Mesenchymal stem cell (in vitro differentiated cells and primary cell): Measurements from ENCODE around the gene IRS1.

Experiments
- DNase-seq: peaks from one replicate; pipeline ENCODE4 v3.0.0-alpha.2; 2013
- H2AFZ ChIP-seq: one replicate; pipeline ENCODE4 v1.6.1; 2013; ENCODE audit warnings: low read depth, mild to moderate bottlenecking, control low read depth, inconsistent platforms, low read length, moderate library complexity
- H2AK5ac ChIP-seq: 2 replicates; pipeline ENCODE4 v1.6.1; 2013; ENCODE audit warnings: low read length, moderate library complexity, mild to moderate bottlenecking, inconsistent platforms; ENCODE audit not compliant: severe bottlenecking
- H2BK120ac ChIP-seq: one replicate; pipeline ENCODE4 v1.6.1; 2013; ENCODE audit warnings: low read depth, mild to moderate bottlenecking, inconsistent platforms, low read length, moderate library complexity
- H2BK12ac ChIP-seq, 2 experiments: one replicate each; pipeline ENCODE4 v1.6.1; 2013; ENCODE audit warnings: inconsistent platforms in 2 of 2, low read length in 2 of 2, mild to moderate bottlenecking in 2 of 2, moderate library complexity in 2 of 2, control low read depth in 1 of 2
- H2BK15ac ChIP-seq: one replicate; pipeline ENCODE4 v1.6.1; 2013; ENCODE audit warnings: mild to moderate bottlenecking, low read depth, inconsistent platforms; ENCODE audit not compliant: poor library complexity, severe bottlenecking
- H2BK5ac ChIP-seq: 2 replicates; pipeline ENCODE4 v1.6.1; 2013; ENCODE audit warnings: low read depth, mild to moderate bottlenecking, low read length, control low read depth, inconsistent platforms; ENCODE audit not compliant: poor library complexity, severe bottlenecking
- H3K14ac ChIP-seq, 2 experiments: one replicate each; pipeline ENCODE4 v1.6.1; 2013; ENCODE audit warnings: inconsistent platforms in 2 of 2, low read length in 2 of 2, control low read depth in 1 of 2, mild to moderate bottlenecking in 1 of 2, moderate library complexity in 1 of 2
- H3K18ac ChIP-seq, 2 experiments: one replicate each; pipeline ENCODE4 v1.6.1; 2013; ENCODE audit warnings: inconsistent platforms in 2 of 2, low read length in 2 of 2, control low read depth in 1 of 2, low read depth in 1 of 2, mild to moderate bottlenecking in 1 of 2
- H3K23ac ChIP-seq, 2 experiments: one replicate each; pipeline ENCODE4 v1.6.1; 2013; ENCODE audit warnings: inconsistent platforms in 2 of 2, low read length in 2 of 2, mild to moderate bottlenecking in 2 of 2, moderate library complexity in 2 of 2, control low read depth in 1 of 2
- H3K27ac ChIP-seq: 2 replicates; pipeline ENCODE4 v1.5.1; 2013; ENCODE audit warnings: mild to moderate bottlenecking, moderate library complexity, low read length, control low read depth, inconsistent platforms; ENCODE audit not compliant: poor library complexity, severe bottlenecking
- H3K27me3 ChIP-seq, 2 experiments: 2 replicates each; pipeline versions ENCODE4 v1.6.1 to v1.7.0; 2013; ENCODE audit warnings: low read length in 2 of 2, mild to moderate bottlenecking in 2 of 2, moderate library complexity in 2 of 2, control low read depth in 1 of 2, inconsistent platforms in 1 of 2; ENCODE audit not compliant: control insufficient read depth in 1 of 2, insufficient read depth in 1 of 2
- H3K36me3 ChIP-seq, 2 experiments: 2 replicates each; pipeline versions ENCODE4 v1.6.1 to v1.7.0; 2013; ENCODE audit warnings: low read length in 2 of 2, control low read depth in 1 of 2, inconsistent platforms in 1 of 2, low read depth in 1 of 2, mild to moderate bottlenecking in 1 of 2; ENCODE audit not compliant: insufficient read depth in 2 of 2, control insufficient read depth in 1 of 2
- H3K4ac ChIP-seq, 2 experiments: one replicate each; pipeline ENCODE4 v1.6.1; 2013; ENCODE audit warnings: inconsistent platforms in 2 of 2, low read length in 2 of 2, mild to moderate bottlenecking in 2 of 2, moderate library complexity in 2 of 2, control low read depth in 1 of 2, low read depth in 1 of 2
- H3K4me1 ChIP-seq: 2 replicates; pipeline ENCODE4 v1.6.1; 2013; ENCODE audit warnings: low read depth, low read length, control low read depth; ENCODE audit not compliant: control insufficient read depth, insufficient read depth
- H3K4me2 ChIP-seq: 2 replicates; pipeline ENCODE4 v1.6.1; 2013; ENCODE audit warnings: low read length, mild to moderate bottlenecking, inconsistent platforms; ENCODE audit not compliant: poor library complexity, severe bottlenecking
- H3K4me3 ChIP-seq, 2 experiments: 2 replicates each; pipeline versions ENCODE4 v1.5.1 to v1.7.0; 2013; ENCODE audit warnings: low read length in 2 of 2, mild to moderate bottlenecking in 2 of 2, control low read depth in 1 of 2, low read depth in 1 of 2; ENCODE audit not compliant: insufficient read depth in 1 of 2
- H3K79me1 ChIP-seq: replicated peaks from 2 replicates; pipeline ENCODE4 v1.6.1; 2013; ENCODE audit warnings: mild to moderate bottlenecking, control low read depth, low read length, inconsistent platforms; ENCODE audit not compliant: poor library complexity, severe bottlenecking
- H3K9ac ChIP-seq: 2 replicates; pipeline ENCODE4 v1.7.0; 2013; ENCODE audit warnings: mild to moderate bottlenecking, low read length, moderate library complexity
- H3K9me3 ChIP-seq: 2 replicates; pipeline ENCODE4 v1.7.0; 2013; ENCODE audit warnings: mild to moderate bottlenecking, low read length; ENCODE audit not compliant: control insufficient read depth
- H4K8ac ChIP-seq: one replicate; pipeline ENCODE4 v1.6.1; 2013; ENCODE audit warnings: inconsistent platforms, mild to moderate bottlenecking, low read length, moderate library complexity
- H4K91ac ChIP-seq: one replicate; pipeline ENCODE4 v1.6.1; 2013; ENCODE audit warnings: mild to moderate bottlenecking, low read length, inconsistent platforms
- WGBS: methylation state at CpG from one replicate; pipeline ENCODE4 v1.1.7; 2013; ENCODE audit warnings: mixed read lengths; 5-methylcytosine and 5-hydroxymethylcytosine counted together

IRS1 gene

GRCh38 chr2:226742347-226742746 lies 57.3 kb downstream of the IRS1 start:
- no peak overlapping the region for H3K18ac ChIP-seq
- H3K36me3 ChIP-seq, result peaks cover 2 to 11% of the 10 kb centered on the region in 2 experiments
- peaks cover 4% of the 10 kb centered on the region for H3K4me1 ChIP-seq
- no peaks in the 10 kb centered on the region for H3K27me3 ChIP-seq
- H3K4me3 ChIP-seq, result peak overlapping the region in 1 of 2 experiments; percentile 1
- H3K4ac ChIP-seq, result no peak overlapping the region
- no peak for DNase-seq
- no peak overlapping the region for H3K23ac ChIP-seq
- H3K27ac ChIP-seq, result no peak overlapping the region
- no peak overlapping the region for H4K91ac ChIP-seq
- no peak overlapping the region for H3K14ac ChIP-seq
- no peak overlapping the region for H4K8ac ChIP-seq
- H2BK5ac ChIP-seq, result no peak overlapping the region
- H3K9ac ChIP-seq, result peak overlapping the region; percentile 61
- H2AFZ ChIP-seq, result no peak overlapping the region
- no peak overlapping the region for H2BK12ac ChIP-seq
- no peak overlapping the region for H2BK15ac ChIP-seq
- H3K79me1 ChIP-seq, result peaks cover 40% of the 10 kb centered on the region
- no peak overlapping the region for H3K4me2 ChIP-seq
- no peak overlapping the region for H2BK120ac ChIP-seq
- WGBS, result 97% methylated on average over 5 of the region's 5 CpGs
- no peaks in the 10 kb centered on the region for H3K9me3 ChIP-seq
- H2AK5ac ChIP-seq, result no peak overlapping the region

- no peak overlapping the region for H3K18ac ChIP-seq
- no peaks in the 10 kb centered on the region for H3K9me3 ChIP-seq
- H3K4me2 ChIP-seq, result no peak overlapping the region
- H4K8ac ChIP-seq, result no peak overlapping the region
- H3K4ac ChIP-seq, result no peak overlapping the region
- H3K4me3 ChIP-seq, result no peak overlapping the region
- no peak overlapping the region for H3K14ac ChIP-seq
- H4K91ac ChIP-seq, result no peak overlapping the region
- no peak overlapping the region for H2BK120ac ChIP-seq
- DNase-seq, result no peak
- H2BK12ac ChIP-seq, result no peak overlapping the region
- no peaks in the 10 kb centered on the region for H3K27me3 ChIP-seq
- H2AK5ac ChIP-seq, result no peak overlapping the region
- H3K79me1 ChIP-seq, result peaks cover 33% of the 10 kb centered on the region
- H3K23ac ChIP-seq, result no peak overlapping the region
- H2BK5ac ChIP-seq, result no peak overlapping the region
- H3K9ac ChIP-seq, result no peak overlapping the region
- WGBS, result 73% methylated on average over 3 of the region's 3 CpGs
- no peak overlapping the region for H2BK15ac ChIP-seq
- no peak overlapping the region for H2AFZ ChIP-seq
- H3K27ac ChIP-seq, result no peak overlapping the region
- H3K36me3 ChIP-seq, result peaks cover 2 to 25% of the 10 kb centered on the region in 2 experiments
- H3K4me1 ChIP-seq, result peaks cover 4% of the 10 kb centered on the region
These were observed 59.5 kb downstream of the IRS1 start for GRCh38 chr2:226740039-226740648.

GRCh38 chr2:226739545-226740030 lies 60.0 kb downstream of the IRS1 start:
- H3K14ac ChIP-seq, result no peak overlapping the region
- no peak overlapping the region for H2AK5ac ChIP-seq
- no peaks in the 10 kb centered on the region for H3K9me3 ChIP-seq
- no peak overlapping the region for H2BK5ac ChIP-seq
- no peak overlapping the region for H3K18ac ChIP-seq
- no peak for DNase-seq
- no peak overlapping the region for H3K27ac ChIP-seq
- H2BK120ac ChIP-seq, result no peak overlapping the region
- peaks cover 4% of the 10 kb centered on the region for H3K4me1 ChIP-seq
- H4K8ac ChIP-seq, result no peak overlapping the region
- H3K79me1 ChIP-seq, result peaks cover 33% of the 10 kb centered on the region
- H2BK15ac ChIP-seq, result no peak overlapping the region
- no peak overlapping the region for H3K4ac ChIP-seq
- peaks cover 2 to 30% of the 10 kb centered on the region in 2 experiments for H3K36me3 ChIP-seq
- no peak overlapping the region for H3K9ac ChIP-seq
- H4K91ac ChIP-seq, result no peak overlapping the region
- no peak overlapping the region for H2BK12ac ChIP-seq
- 94% methylated on average over 3 of the region's 6 CpGs for WGBS
- H3K4me2 ChIP-seq, result no peak overlapping the region
- H3K27me3 ChIP-seq, result no peaks in the 10 kb centered on the region
- H3K23ac ChIP-seq, result no peak overlapping the region
- no peak overlapping the region for H3K4me3 ChIP-seq
- no peak overlapping the region for H2AFZ ChIP-seq

- Histone ChIP-seq H2BK120ac (no peak overlapping the region), H3K14ac (no peak overlapping the region), H4K91ac (no peak overlapping the region), H3K36me3 (peaks cover 3 to 33% of the 10 kb centered on the region in 2 experiments), H2AK5ac (no peak overlapping the region), H2BK5ac (no peak overlapping the region), H3K27ac (no peak overlapping the region), H3K4ac (peak overlapping the region in 1 of 2 experiments; percentile 16), H4K8ac (no peak overlapping the region), H3K4me1 (peaks cover 4% of the 10 kb centered on the region), H3K23ac (no peak overlapping the region), H2BK15ac (no peak overlapping the region), H3K4me3 (no peak overlapping the region), H3K79me1 (peaks cover 32% of the 10 kb centered on the region), H3K27me3 (no peaks in the 10 kb centered on the region), H3K4me2 (no peak overlapping the region), H2AFZ (no peak overlapping the region), H3K18ac (peak overlapping the region in 1 of 2 experiments; percentile 5), H2BK12ac (peak overlapping the region in 1 of 2 experiments; percentile 78), H3K9me3 (no peaks in the 10 kb centered on the region), H3K9ac (no peak overlapping the region)
- WGBS, result 87% methylated on average over 5 of the region's 6 CpGs
- no peak for DNase-seq
These were observed 60.6 kb downstream of the IRS1 start for GRCh38 chr2:226738821-226739544.
